GM12891 (cell line): Measurements from ENCODE around the gene ZNF593.

Source experiments
- POLR2A ChIP-seq: IDR thresholded peaks from 2 replicates; pipeline ENCODE4 v1.6.1; 2011; ENCODE audit warnings: low read depth, low read length, control low read depth
- POLR2AphosphoS5 ChIP-seq: IDR thresholded peaks from 2 replicates; pipeline ENCODE4 v1.6.1; 2011; ENCODE audit warnings: low read depth, low read length, control low read depth
- SPI1 ChIP-seq: IDR thresholded peaks from 2 replicates; pipeline ENCODE4 v1.6.1; 2011; ENCODE audit warnings: low read depth, low read length, control low read depth
- TAF1 ChIP-seq: IDR thresholded peaks from 2 replicates; pipeline ENCODE4 v1.6.1; 2011; ENCODE audit warnings: low read depth, low read length, control low read depth

DNA sequence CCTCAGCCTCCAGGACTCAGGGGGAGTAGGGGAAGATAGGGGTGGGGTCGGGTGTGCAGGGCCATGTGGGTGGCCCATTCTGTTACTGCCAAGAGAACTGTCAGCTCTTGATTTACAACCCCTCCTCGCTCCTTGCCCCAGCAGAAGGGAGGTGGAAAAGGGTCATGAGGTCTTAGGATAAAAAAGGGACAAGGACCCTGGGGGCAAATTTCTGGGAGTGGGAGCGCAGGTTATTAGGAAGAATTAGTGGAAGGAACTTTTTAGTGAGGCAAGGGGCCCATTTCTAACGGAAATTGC lies 10.0 kb upstream of the ZNF593 start:
- TF ChIP-seq POLR2AphosphoS5: no peak
- TF ChIP-seq POLR2A: no peak
- TF ChIP-seq TAF1: no peak
- no peak for TF ChIP-seq SPI1
